Hepatocyte (in vitro differentiated cells): ENCODE measurements around the gene FMOD. TPM values are rescaled to one million over a fixed set of nuclear protein-coding genes. Genes with fewer than 3 reads are reported as not detected.

ENCODE experiments used
- DNase-seq: peaks from one replicate; pipeline ENCODE4 v3.0.0-alpha.2; 2016; ENCODE audit warnings: low spot score
- H2AFZ ChIP-seq: fragments of 200-600 bp; sonication (generic); 2 replicates; pipeline ENCODE4 v1.6.0; 2016; ENCODE audit warnings: antibody characterized with exemption, mild to moderate bottlenecking
- H3K27ac ChIP-seq: fragments of 200-600 bp; sonication (generic); 2 replicates; pipeline ENCODE4 v1.5.1; 2016; ENCODE audit warnings: mild to moderate bottlenecking
- H3K27me3 ChIP-seq: fragments of 200-600 bp; sonication (generic); 2 replicates; pipeline ENCODE4 v1.6.1; 2016
- H3K36me3 ChIP-seq: fragments of 200-600 bp; sonication (generic); replicated peaks from 2 replicates; pipeline ENCODE4 v1.5.1; 2016; ENCODE audit warnings: low read depth; ENCODE audit not compliant: insufficient read depth
- H3K4me1 ChIP-seq: fragments of 200-600 bp; sonication (generic); 2 replicates; pipeline ENCODE4 v1.5.1; 2016; ENCODE audit warnings: mild to moderate bottlenecking, moderate library complexity; ENCODE audit not compliant: insufficient read depth
- H3K4me2 ChIP-seq: fragments of 200-600 bp; sonication (generic); 2 replicates; pipeline ENCODE4 v1.6.0; 2016
- H3K4me3 ChIP-seq: fragments of 200-600 bp; sonication (generic); 2 replicates; pipeline ENCODE4 v1.5.1; 2016; ENCODE audit warnings: mild to moderate bottlenecking
- H3K79me2 ChIP-seq: fragments of 200-600 bp; sonication (generic); 2 replicates; pipeline ENCODE4 v1.6.0; 2017; ENCODE audit warnings: mild to moderate bottlenecking
- H3K9me2 ChIP-seq: fragments of 200-600 bp; sonication (generic); replicated peaks from 2 replicates; pipeline ENCODE4 v1.6.0; 2017; ENCODE audit warnings: mild to moderate bottlenecking; ENCODE audit not compliant: insufficient read depth
- H3K9me3 ChIP-seq: fragments of 200-600 bp; sonication (generic); 2 replicates; pipeline ENCODE4 v1.5.1; 2016; ENCODE audit warnings: low read depth, mild to moderate bottlenecking
- H4K20me1 ChIP-seq: fragments of 200-600 bp; sonication (generic); 2 replicates; pipeline ENCODE4 v1.6.0; 2016; ENCODE audit warnings: mild to moderate bottlenecking; ENCODE audit not compliant: insufficient read depth, poor library complexity, severe bottlenecking
- EZH2 ChIP-seq: fragments of 200-600 bp; sonication (generic); IDR thresholded peaks from 2 replicates; pipeline ENCODE4 v1.6.1; 2016; ENCODE audit warnings: antibody characterized with exemption, mild to moderate bottlenecking, borderline replicate concordance
- EZH2phosphoT487 ChIP-seq: fragments of 200-600 bp; sonication (generic); IDR thresholded peaks from one replicate; pipeline ENCODE4 v1.6.1; 2018; ENCODE audit warnings: antibody characterized with exemption, mild to moderate bottlenecking, low read depth, moderate library complexity; ENCODE audit not compliant: unreplicated experiment, severe bottlenecking
- WGBS: methylation state at CpG from one replicate; pipeline ENCODE4 v1.1.6; 2016; ENCODE audit warnings: low lambda C conversion rate; ENCODE audit errors: missing lambda C conversion rate; 5-methylcytosine and 5-hydroxymethylcytosine counted together
- polyA plus RNA-seq: library from polyadenylated mRNA; unstranded; fragments of >200 nt; fragmentation: Nextera tagmentation; extraction: Ambion mirVana; gene quantifications from 2 replicates; pipeline ENCODE4 v1.2.1, GENCODE V29; 2016
- total RNA-seq: library from RNA; depleted of rRNA; stranded (reverse); fragments of >200 nt; gene quantifications from 2 replicates; pipeline ENCODE4 v1.2.3, GENCODE V29; 2014
- TF ChIP-seq, protein P1 (sequence below): fragments of 200-600 bp; sonication (generic); IDR thresholded peaks from 2 replicates; pipeline ENCODE4 v1.5.1; 2016; ENCODE audit warnings: antibody characterized with exemption, mild to moderate bottlenecking; ENCODE audit not compliant: poor library complexity

FMOD gene
- total and polyA plus RNA-seq, 2 experiments from 2014 or later = 118 to 161 TPM

DNA sequence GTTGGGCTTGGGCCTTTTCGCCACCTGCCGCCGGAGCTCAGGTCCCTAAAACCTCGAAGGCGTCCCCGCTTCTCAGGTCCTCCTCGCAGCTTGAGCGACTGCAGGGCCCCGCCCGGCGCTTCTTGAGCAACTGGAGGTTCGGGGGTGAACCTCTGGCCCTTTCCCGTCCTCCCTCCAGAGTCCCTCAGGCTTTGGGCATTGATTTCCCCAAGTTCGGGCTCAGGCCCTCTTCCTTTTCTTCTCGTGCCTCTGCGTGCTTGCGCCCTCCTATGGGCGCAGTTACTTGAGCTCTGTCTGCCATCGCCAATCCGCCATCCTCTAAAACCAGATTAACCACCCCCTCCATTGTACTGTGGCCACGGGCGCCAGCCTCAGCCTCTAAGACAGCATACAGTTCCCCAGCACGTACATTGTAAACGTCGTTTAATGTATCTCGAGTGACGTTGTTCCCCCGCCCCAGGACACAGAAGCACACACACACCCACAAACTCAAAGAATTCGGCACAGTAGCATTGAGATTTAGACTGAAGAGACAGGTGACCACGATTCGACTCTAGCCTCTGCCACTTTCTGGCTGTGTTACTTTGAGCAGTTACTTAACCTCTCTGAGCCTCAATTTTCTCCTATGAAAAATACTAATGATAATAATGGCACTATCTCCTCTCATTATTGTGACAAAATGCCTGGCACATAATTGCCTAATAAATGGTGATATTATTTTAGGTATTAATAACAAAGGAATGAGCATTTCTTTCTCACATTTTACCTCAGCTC, 23.1 kb downstream of the FMOD start:
- peak overlapping the region; percentile 66 for H2AFZ ChIP-seq
- DNase-seq = peak; percentile 75
- peak overlapping the region; percentile 73 for H3K4me2 ChIP-seq
- no peaks in the 10 kb centered on the region for H3K9me2 ChIP-seq
- no peaks in the 10 kb centered on the region for H3K36me3 ChIP-seq
- H3K27me3 ChIP-seq = no peaks in the 10 kb centered on the region
- no peaks in the 10 kb centered on the region for H4K20me1 ChIP-seq
- WGBS = 12% methylated on average over 26 of the region's 31 CpGs
- H3K4me3 ChIP-seq = no peak overlapping the region
- H3K79me2 ChIP-seq = no peaks in the 10 kb centered on the region
- H3K9me3 ChIP-seq = no peaks in the 10 kb centered on the region
- peaks cover 52% of the 10 kb centered on the region for H3K4me1 ChIP-seq
- TF ChIP-seq, protein P1, sequence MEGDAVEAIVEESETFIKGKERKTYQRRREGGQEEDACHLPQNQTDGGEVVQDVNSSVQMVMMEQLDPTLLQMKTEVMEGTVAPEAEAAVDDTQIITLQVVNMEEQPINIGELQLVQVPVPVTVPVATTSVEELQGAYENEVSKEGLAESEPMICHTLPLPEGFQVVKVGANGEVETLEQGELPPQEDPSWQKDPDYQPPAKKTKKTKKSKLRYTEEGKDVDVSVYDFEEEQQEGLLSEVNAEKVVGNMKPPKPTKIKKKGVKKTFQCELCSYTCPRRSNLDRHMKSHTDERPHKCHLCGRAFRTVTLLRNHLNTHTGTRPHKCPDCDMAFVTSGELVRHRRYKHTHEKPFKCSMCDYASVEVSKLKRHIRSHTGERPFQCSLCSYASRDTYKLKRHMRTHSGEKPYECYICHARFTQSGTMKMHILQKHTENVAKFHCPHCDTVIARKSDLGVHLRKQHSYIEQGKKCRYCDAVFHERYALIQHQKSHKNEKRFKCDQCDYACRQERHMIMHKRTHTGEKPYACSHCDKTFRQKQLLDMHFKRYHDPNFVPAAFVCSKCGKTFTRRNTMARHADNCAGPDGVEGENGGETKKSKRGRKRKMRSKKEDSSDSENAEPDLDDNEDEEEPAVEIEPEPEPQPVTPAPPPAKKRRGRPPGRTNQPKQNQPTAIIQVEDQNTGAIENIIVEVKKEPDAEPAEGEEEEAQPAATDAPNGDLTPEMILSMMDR = peak; percentile 37
- TF ChIP-seq EZH2phosphoT487 = no peak
- H3K27ac ChIP-seq = peak overlapping the region; percentile 92

DNA sequence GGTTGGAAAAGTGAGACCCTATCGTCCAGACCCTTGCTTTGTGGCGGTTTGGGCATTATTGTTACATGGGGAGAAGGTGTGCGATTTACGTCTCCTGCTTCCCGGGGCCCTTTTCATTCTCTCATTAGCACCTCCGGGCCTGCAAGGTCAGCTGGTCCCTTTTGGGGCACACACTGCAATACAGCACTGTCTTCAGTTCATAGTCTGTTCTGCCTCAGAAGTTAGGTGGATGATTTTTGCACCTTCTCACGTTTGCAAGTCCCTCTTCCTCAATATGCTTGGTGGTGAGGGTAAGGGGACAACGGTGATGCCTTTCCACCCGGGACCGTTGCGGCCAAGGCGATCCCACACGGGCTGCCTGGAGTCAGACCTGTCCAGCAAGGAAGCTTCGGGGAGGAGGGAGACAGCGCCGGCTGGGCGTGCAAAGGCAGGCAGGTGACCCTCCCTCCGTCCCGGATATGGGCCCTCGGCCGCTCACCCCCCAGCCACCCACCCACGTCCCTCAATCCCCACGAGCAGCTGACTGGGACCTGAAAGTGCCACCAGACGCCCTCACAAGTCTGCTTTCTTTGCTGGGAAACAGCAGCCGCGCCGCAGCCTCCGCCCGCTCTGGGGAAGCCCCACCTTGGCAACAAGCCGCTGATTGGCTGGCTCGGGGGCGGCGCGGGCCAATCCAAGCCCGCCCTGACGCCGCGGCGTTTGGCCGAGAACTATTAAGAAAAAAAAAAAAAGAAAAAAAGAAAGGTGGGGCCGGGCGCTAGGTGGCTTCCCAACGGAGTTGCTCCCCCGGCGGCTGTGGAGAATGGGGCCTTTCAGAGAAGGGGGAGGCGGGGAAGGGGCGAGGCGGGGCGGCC, 23.9 kb downstream of the FMOD start:
- no peaks in the 10 kb centered on the region for H3K27me3 ChIP-seq
- 4% methylated on average over 44 of the region's 49 CpGs for WGBS
- H3K4me3 ChIP-seq = no peak overlapping the region
- H3K27ac ChIP-seq = peak overlapping the region; percentile 92
- H3K9me3 ChIP-seq = no peaks in the 10 kb centered on the region
- no peaks in the 10 kb centered on the region for H4K20me1 ChIP-seq
- H3K36me3 ChIP-seq = no peaks in the 10 kb centered on the region
- H2AFZ ChIP-seq = peak overlapping the region; percentile 66
- DNase-seq = peak; percentile 96
- H3K9me2 ChIP-seq = no peaks in the 10 kb centered on the region
- no peaks in the 10 kb centered on the region for H3K79me2 ChIP-seq
- TF ChIP-seq, protein P1 = no peak
- no peak for TF ChIP-seq EZH2
- TF ChIP-seq EZH2phosphoT487 = no peak
- H3K4me2 ChIP-seq = peak overlapping the region; percentile 73
- peaks cover 59% of the 10 kb centered on the region for H3K4me1 ChIP-seq

DNA sequence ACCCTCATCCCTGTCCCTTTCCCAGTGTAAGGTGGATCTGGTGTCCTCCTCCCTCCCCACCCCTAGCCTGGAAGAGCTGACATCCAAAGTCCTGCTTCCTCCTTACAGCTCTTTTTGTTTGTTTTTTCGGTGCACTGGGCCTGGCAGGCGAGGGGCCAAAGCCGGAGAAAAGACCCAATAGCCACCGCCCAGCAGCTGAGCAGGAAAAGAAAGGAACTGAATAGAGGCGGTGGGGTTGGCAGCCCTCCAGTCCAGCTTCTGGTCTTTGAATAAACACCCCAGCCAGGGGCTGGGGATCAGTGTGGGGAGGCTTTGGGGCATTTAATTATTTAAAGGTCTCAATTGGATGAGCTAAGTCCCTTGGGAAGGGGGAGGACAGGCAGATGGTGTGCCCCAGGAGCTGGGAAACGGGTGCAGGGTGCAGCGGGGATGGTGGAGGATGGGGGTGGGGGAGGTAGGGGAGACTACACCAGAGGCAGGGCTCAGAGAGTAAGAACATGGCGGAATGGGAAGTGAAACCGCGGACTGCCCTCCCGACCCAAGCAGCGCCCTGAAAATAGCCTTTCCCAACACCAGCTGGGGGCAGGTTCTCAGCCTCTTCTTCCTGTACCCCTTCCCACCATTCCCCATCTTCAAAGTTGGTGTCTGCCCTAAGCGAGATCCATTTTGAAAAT, 25.4 kb downstream of the FMOD start:
- Histone ChIP-seq H3K27me3 (no peaks in the 10 kb centered on the region), H3K9me2 (no peaks in the 10 kb centered on the region), H3K4me2 (peak overlapping the region; percentile 34), H3K4me1 (peaks cover 68% of the 10 kb centered on the region), H3K4me3 (no peak overlapping the region), H3K27ac (peak overlapping the region; percentile 92), H3K9me3 (no peaks in the 10 kb centered on the region), H3K79me2 (no peaks in the 10 kb centered on the region), H3K36me3 (no peaks in the 10 kb centered on the region), H4K20me1 (no peaks in the 10 kb centered on the region), H2AFZ (no peak overlapping the region)
- no peak for TF ChIP-seq EZH2
- TF ChIP-seq, protein P1 = no peak
- TF ChIP-seq EZH2phosphoT487 = no peak
- peak; percentile 51 for DNase-seq
- WGBS = 56% methylated on average over 9 of the region's 13 CpGs
